ENCODE data around the gene RPL18. TPM values are rescaled to one million over a fixed set of nuclear protein-coding genes. Genes with fewer than 3 reads are reported as not detected.

RPL18 gene
- total and polyA plus RNA-seq, 2 donors (not counting 1 experiment from before 2014, with no cell fraction given) = 1,166 to 2,054 TPM

- H3K9me3 ChIP-seq (ENCODE audit: control insufficient read depth, insufficient read depth, low read depth, low read length) = no peaks in the 10 kb centered on the region
- no peak for DNase-seq (ENCODE audit: low read depth in 2 of 2)
- no peaks in the 10 kb centered on the region for H3K79me2 ChIP-seq (ENCODE audit: control insufficient read depth, insufficient read depth, low read length)
- H2AFZ ChIP-seq (ENCODE audit: low read length) = no peak overlapping the region
- peaks cover 2% of the 10 kb centered on the region for H3K4me1 ChIP-seq (ENCODE audit: control insufficient read depth, extremely low read depth, insufficient read depth, low read length)
- no peak overlapping the region for H3K27ac ChIP-seq (ENCODE audit: insufficient read depth, low read length)
- H3K27me3 ChIP-seq (ENCODE audit: control insufficient read depth, insufficient read depth, low read length) = no peaks in the 10 kb centered on the region
- no peak overlapping the region for H3K4me3 ChIP-seq (replicated peaks in 1 of 4; ENCODE audit: control extremely low read depth in 1 of 4, insufficient read depth in 1 of 4, low read depth in 3 of 4, low read length in 4 of 4)
- H3K4me2 ChIP-seq (ENCODE audit: extremely low read depth, insufficient read depth, low read length) = no peak overlapping the region
- TF ChIP-seq CTCF (conservative IDR thresholded peaks at IDR 0.05 in 1 of 2, IDR thresholded peaks at IDR 0.05 in 1 of 2; ENCODE audit: low read depth in 1 of 2, low read length in 2 of 2) (no peak), EZH2 (IDR thresholded peaks at IDR 0.05; ENCODE audit: low read length, missing control alignments) (no peak)
- H4K20me1 ChIP-seq (ENCODE audit: control insufficient read depth, extremely low read depth, insufficient read depth, low read length) = no peaks in the 10 kb centered on the region
- H3K9ac ChIP-seq (ENCODE audit: insufficient read depth, low read length) = no peak overlapping the region
- no peaks in the 10 kb centered on the region for H3K36me3 ChIP-seq (ENCODE audit: control insufficient read depth, insufficient read depth, low read length)
Observed at GRCh38 chr19:48648134-48648533, 29.2 kb upstream of the RPL18 start.

GRCh38 chr19:48646722-48647216 lies 27.8 kb upstream of the RPL18 start:
- Histone ChIP-seq H2AFZ (ENCODE audit: low read length) (no peak overlapping the region), H3K4me2 (ENCODE audit: extremely low read depth, insufficient read depth, low read length) (no peak overlapping the region), H4K20me1 (ENCODE audit: control insufficient read depth, extremely low read depth, insufficient read depth, low read length) (no peaks in the 10 kb centered on the region), H3K4me3 (replicated peaks in 1 of 4; ENCODE audit: control extremely low read depth in 1 of 4, insufficient read depth in 1 of 4, low read depth in 3 of 4, low read length in 4 of 4) (peak overlapping the region in 1 of 4 experiments; percentile 63), H3K79me2 (ENCODE audit: control insufficient read depth, insufficient read depth, low read length) (no peaks in the 10 kb centered on the region), H3K9me3 (ENCODE audit: control insufficient read depth, insufficient read depth, low read depth, low read length) (no peaks in the 10 kb centered on the region), H3K27me3 (ENCODE audit: control insufficient read depth, insufficient read depth, low read length) (no peaks in the 10 kb centered on the region), H3K36me3 (ENCODE audit: control insufficient read depth, insufficient read depth, low read length) (no peaks in the 10 kb centered on the region), H3K4me1 (ENCODE audit: control insufficient read depth, extremely low read depth, insufficient read depth, low read length) (peaks cover 2% of the 10 kb centered on the region), H3K27ac (ENCODE audit: insufficient read depth, low read length) (no peak overlapping the region), H3K9ac (ENCODE audit: insufficient read depth, low read length) (no peak overlapping the region)
- no peak for TF ChIP-seq EZH2 (IDR thresholded peaks at IDR 0.05; ENCODE audit: low read length, missing control alignments)
- TF ChIP-seq CTCF (conservative IDR thresholded peaks at IDR 0.05 in 1 of 2, IDR thresholded peaks at IDR 0.05 in 1 of 2; ENCODE audit: low read depth in 1 of 2, low read length in 2 of 2) = no peak
- peak in 1 of 2 donors; percentile 79 for DNase-seq (ENCODE audit: low read depth in 2 of 2)

GRCh38 chr19:48646001-48646721 lies 27.2 kb upstream of the RPL18 start, which contains the start of gene CA11:
TSS of gene CA11 (minus strand) at chr19:48646187. CDS start at chr19:48645632, 555 bp downstream.
- DNase-seq (ENCODE audit: low read depth in 2 of 2) = peak; percentile 24 to 75
- H3K9me3 ChIP-seq (ENCODE audit: control insufficient read depth, insufficient read depth, low read depth, low read length) = no peaks in the 10 kb centered on the region
- no peak within 1 kb of the TSS for H3K9ac ChIP-seq (ENCODE audit: insufficient read depth, low read length)
- H3K4me3 ChIP-seq (replicated peaks in 1 of 4; ENCODE audit: control extremely low read depth in 1 of 4, insufficient read depth in 1 of 4, low read depth in 3 of 4, low read length in 4 of 4) = peak within 1 kb of the TSS; percentile 27 to 63 (median 46)
- H3K27ac ChIP-seq (ENCODE audit: insufficient read depth, low read length) = no peak within 1 kb of the TSS
- H3K27me3 ChIP-seq (ENCODE audit: control insufficient read depth, insufficient read depth, low read length) = no peaks in the 10 kb centered on the region
- H2AFZ ChIP-seq (ENCODE audit: low read length) = peak within 1 kb of the TSS; percentile 75
- TF ChIP-seq EZH2 (IDR thresholded peaks at IDR 0.05; ENCODE audit: low read length, missing control alignments) (no peak), CTCF (conservative IDR thresholded peaks at IDR 0.05 in 1 of 2, IDR thresholded peaks at IDR 0.05 in 1 of 2; ENCODE audit: low read depth in 1 of 2, low read length in 2 of 2) (peak; percentile 75 to 80)
- H3K79me2 ChIP-seq (ENCODE audit: control insufficient read depth, insufficient read depth, low read length) = no peaks in the 10 kb centered on the region
- H3K4me1 ChIP-seq (ENCODE audit: control insufficient read depth, extremely low read depth, insufficient read depth, low read length) = peaks cover 2% of the 10 kb centered on the region
- peak within 1 kb of the TSS; percentile 72 for H3K4me2 ChIP-seq (ENCODE audit: extremely low read depth, insufficient read depth, low read length)
- no peaks in the 10 kb centered on the region for H3K36me3 ChIP-seq (ENCODE audit: control insufficient read depth, insufficient read depth, low read length)
- no peaks in the 10 kb centered on the region for H4K20me1 ChIP-seq (ENCODE audit: control insufficient read depth, extremely low read depth, insufficient read depth, low read length)

All from fibroblast of lung (primary cell).